GM23248 (cell line): Measurements from ENCODE around the gene RAB17.

Experiments used
- EZH2 ChIP-seq: fragments of 200-600 bp; sonication (generic); IDR thresholded peaks from 2 replicates; pipeline ENCODE4 v1.6.1; 2018; ENCODE audit warnings: antibody characterized with exemption, mild to moderate bottlenecking; ENCODE audit not compliant: insufficient read depth, poor library complexity, severe bottlenecking
- EZH2phosphoT487 ChIP-seq: fragments of 200-600 bp; sonication (generic); IDR thresholded peaks from 2 replicates; pipeline ENCODE4 v1.6.1; 2018; ENCODE audit warnings: antibody characterized with exemption, moderate library complexity, mild to moderate bottlenecking, low read depth; ENCODE audit not compliant: insufficient read depth

DNA sequence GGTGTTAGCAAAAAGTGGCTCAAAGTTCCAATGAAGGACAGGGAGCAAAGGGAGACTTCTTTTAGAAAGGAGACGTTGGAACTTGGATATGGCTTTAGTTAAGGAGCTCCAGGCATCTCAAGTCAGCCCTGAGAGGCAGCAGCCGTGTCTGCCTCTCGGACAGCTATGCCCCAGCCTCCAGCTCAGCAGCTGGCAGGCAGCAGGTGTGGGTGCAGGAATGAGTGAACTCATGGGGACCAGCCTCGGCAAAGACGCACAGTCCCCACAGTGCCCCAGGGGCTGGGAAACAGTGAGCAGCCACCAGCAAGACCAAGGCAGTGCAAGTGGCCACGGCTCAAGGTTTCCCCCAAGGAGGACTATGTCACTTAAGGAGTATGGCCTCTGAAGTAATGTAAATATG is 35.2 kb upstream of the RAB17 start:
- TF ChIP-seq EZH2, result no peak
- TF ChIP-seq EZH2phosphoT487, result no peak
